ENCODE measurements around the gene GARIN1A. TPM values are rescaled to one million over a fixed set of nuclear protein-coding genes. Genes with fewer than 3 reads are reported as not detected.

Gene GARIN1A
- total and polyA plus RNA-seq, 2 experiments from 2014 or later, result 0.67 to 1.7 TPM

DNA sequence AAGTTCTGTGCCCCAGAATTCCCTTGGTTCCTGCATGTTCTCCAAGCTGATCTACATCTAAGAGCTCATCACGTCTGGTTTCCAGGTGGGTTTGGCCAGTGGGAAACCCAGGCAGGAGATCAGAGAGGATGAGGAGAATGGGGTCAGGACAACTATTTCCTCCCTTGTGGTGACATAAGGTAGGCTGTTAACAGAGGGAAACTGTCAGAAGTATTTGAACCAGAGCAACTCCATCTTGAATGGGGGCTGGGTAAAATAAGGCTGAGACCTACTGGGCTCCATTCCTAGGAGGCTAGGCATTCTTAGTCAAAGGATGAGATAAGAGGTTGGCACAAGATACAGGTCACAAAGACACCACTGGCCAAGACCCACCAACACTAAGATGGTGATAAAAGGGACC lies 19.1 kb downstream of the GARIN1A start:
- no peaks in the 10 kb centered on the region for H3K36me3 ChIP-seq (replicated peaks; ENCODE audit: insufficient read depth, low read depth)
- H3K9me2 ChIP-seq (replicated peaks; ENCODE audit: insufficient read depth), result no peaks in the 10 kb centered on the region
- WGBS (ENCODE audit: low lambda C conversion rate, missing lambda C conversion rate), result 93% methylated on average over 1 of the region's 1 CpG
- no peaks in the 10 kb centered on the region for H3K9me3 ChIP-seq (ENCODE audit: low read depth)
- H4K20me1 ChIP-seq (ENCODE audit: insufficient read depth, poor library complexity, severe bottlenecking), result no peaks in the 10 kb centered on the region
- H3K79me2 ChIP-seq, result no peaks in the 10 kb centered on the region
- no peak overlapping the region for H2AFZ ChIP-seq
- no peak overlapping the region for H3K4me3 ChIP-seq
- H3K27me3 ChIP-seq, result peaks cover 2% of the 10 kb centered on the region
- no peaks in the 10 kb centered on the region for H3K4me1 ChIP-seq (ENCODE audit: insufficient read depth)
- TF ChIP-seq EZH2phosphoT487 (IDR thresholded peaks at IDR 0.05; ENCODE audit: low read depth, severe bottlenecking, unreplicated experiment), result no peak
- TF ChIP-seq EZH2 (IDR thresholded peaks at IDR 0.05; ENCODE audit: borderline replicate concordance), result no peak
- TF ChIP-seq, protein P1, sequence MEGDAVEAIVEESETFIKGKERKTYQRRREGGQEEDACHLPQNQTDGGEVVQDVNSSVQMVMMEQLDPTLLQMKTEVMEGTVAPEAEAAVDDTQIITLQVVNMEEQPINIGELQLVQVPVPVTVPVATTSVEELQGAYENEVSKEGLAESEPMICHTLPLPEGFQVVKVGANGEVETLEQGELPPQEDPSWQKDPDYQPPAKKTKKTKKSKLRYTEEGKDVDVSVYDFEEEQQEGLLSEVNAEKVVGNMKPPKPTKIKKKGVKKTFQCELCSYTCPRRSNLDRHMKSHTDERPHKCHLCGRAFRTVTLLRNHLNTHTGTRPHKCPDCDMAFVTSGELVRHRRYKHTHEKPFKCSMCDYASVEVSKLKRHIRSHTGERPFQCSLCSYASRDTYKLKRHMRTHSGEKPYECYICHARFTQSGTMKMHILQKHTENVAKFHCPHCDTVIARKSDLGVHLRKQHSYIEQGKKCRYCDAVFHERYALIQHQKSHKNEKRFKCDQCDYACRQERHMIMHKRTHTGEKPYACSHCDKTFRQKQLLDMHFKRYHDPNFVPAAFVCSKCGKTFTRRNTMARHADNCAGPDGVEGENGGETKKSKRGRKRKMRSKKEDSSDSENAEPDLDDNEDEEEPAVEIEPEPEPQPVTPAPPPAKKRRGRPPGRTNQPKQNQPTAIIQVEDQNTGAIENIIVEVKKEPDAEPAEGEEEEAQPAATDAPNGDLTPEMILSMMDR (IDR thresholded peaks at IDR 0.05; ENCODE audit: poor library complexity), result no peak
- DNase-seq (ENCODE audit: low spot score), result no peak
- no peak overlapping the region for H3K27ac ChIP-seq
- H3K4me2 ChIP-seq, result no peak overlapping the region

- TF ChIP-seq, protein P1 (IDR thresholded peaks at IDR 0.05; ENCODE audit: poor library complexity), result no peak
- no peak for TF ChIP-seq EZH2phosphoT487 (IDR thresholded peaks at IDR 0.05; ENCODE audit: low read depth, severe bottlenecking, unreplicated experiment)
- TF ChIP-seq EZH2 (IDR thresholded peaks at IDR 0.05; ENCODE audit: borderline replicate concordance), result no peak
- Histone ChIP-seq H3K9me2 (replicated peaks; ENCODE audit: insufficient read depth) (no peaks in the 10 kb centered on the region), H3K27ac (no peak overlapping the region), H4K20me1 (ENCODE audit: insufficient read depth, poor library complexity, severe bottlenecking) (no peaks in the 10 kb centered on the region), H3K9me3 (ENCODE audit: low read depth) (no peaks in the 10 kb centered on the region), H3K36me3 (replicated peaks; ENCODE audit: insufficient read depth, low read depth) (no peaks in the 10 kb centered on the region), H3K4me1 (ENCODE audit: insufficient read depth) (no peaks in the 10 kb centered on the region), H3K4me3 (no peak overlapping the region), H2AFZ (no peak overlapping the region), H3K27me3 (peaks cover 18% of the 10 kb centered on the region), H3K4me2 (no peak overlapping the region), H3K79me2 (no peaks in the 10 kb centered on the region)
- DNase-seq (ENCODE audit: low spot score), result no peak
- WGBS (ENCODE audit: low lambda C conversion rate, missing lambda C conversion rate), result 78% methylated on average over 7 of the region's 7 CpGs
Measured at GRCh38 chr7:128692623-128693270, 20.7 kb downstream of the GARIN1A start.

DNA sequence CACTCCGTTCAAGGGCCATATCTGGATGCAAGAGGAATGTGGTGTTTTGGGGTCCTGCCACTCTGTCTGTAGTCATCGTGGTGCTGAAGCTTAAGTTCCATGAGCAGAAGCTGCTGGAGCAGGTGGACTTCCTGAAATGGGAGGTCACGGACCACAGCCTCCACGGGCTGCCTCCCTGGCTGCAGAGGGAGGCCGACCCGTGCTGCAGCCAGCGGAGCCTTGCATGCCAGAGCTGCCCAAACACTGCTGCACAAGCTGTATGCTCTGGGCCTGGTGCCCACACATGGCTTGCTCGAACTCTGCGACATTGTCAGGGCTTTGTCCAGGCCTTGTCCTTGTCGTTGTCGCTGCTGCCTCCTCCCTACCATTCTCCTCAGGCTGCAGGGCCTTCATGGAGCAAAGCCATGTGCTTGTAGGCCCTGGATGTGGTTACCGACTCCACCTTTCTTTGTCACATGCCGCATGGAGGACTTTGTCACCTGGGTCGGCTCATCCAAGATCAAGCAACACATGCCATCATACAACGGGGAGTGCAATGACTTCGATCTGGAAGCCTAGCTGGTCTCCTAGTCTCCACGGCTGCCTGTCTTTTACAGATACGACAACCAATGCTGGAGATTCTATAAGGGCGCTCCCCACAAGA lies 21.4 kb downstream of the GARIN1A start:
- no peaks in the 10 kb centered on the region for H3K4me1 ChIP-seq (ENCODE audit: insufficient read depth)
- H2AFZ ChIP-seq, result no peak overlapping the region
- no peaks in the 10 kb centered on the region for H3K9me2 ChIP-seq (replicated peaks; ENCODE audit: insufficient read depth)
- TF ChIP-seq EZH2phosphoT487 (IDR thresholded peaks at IDR 0.05; ENCODE audit: low read depth, severe bottlenecking, unreplicated experiment), result no peak
- no peak for TF ChIP-seq EZH2 (IDR thresholded peaks at IDR 0.05; ENCODE audit: borderline replicate concordance)
- TF ChIP-seq, protein P1 (IDR thresholded peaks at IDR 0.05; ENCODE audit: poor library complexity), result no peak
- no peaks in the 10 kb centered on the region for H4K20me1 ChIP-seq (ENCODE audit: insufficient read depth, poor library complexity, severe bottlenecking)
- no peak overlapping the region for H3K4me3 ChIP-seq
- 94% methylated on average over 19 of the region's 19 CpGs for WGBS (ENCODE audit: low lambda C conversion rate, missing lambda C conversion rate)
- no peak overlapping the region for H3K27ac ChIP-seq
- no peaks in the 10 kb centered on the region for H3K79me2 ChIP-seq
- H3K36me3 ChIP-seq (replicated peaks; ENCODE audit: insufficient read depth, low read depth), result no peaks in the 10 kb centered on the region
- DNase-seq (ENCODE audit: low spot score), result no peak
- H3K9me3 ChIP-seq (ENCODE audit: low read depth), result no peaks in the 10 kb centered on the region
- H3K4me2 ChIP-seq, result no peak overlapping the region
- H3K27me3 ChIP-seq, result peaks cover 25% of the 10 kb centered on the region
